ENCODE measurements around the gene ENG. TPM values are rescaled to one million over a fixed set of nuclear protein-coding genes. Genes with fewer than 3 reads are reported as not detected.

ENG gene
- total and polyA plus RNA-seq, 2 of the 8 experiments (the other 6 are each of a cell fraction or from before 2014, with no cell fraction given): 1.8 to 4.4 TPM

DNA sequence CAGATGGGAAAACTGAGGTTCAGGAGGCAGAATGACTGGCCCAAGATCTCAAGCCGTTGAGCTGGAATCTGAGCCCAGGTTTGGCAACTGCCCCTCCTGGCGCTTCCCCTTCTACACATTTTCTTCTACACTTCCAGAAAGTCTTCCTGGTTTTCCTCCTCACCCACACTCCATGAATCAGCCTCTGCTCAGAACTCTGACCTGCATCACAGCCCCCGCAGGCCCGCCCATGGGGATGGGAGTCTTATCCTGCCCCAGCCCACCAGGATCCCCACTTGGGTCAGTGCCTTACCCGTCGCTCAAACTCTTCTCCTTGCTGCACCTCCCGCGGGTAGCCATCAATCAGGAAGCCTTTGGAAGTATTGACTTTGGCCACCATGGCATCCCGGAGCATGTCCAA, 17.1 kb upstream of the ENG start:
- ChIA-PET POLR2A (ENCODE audit: partially characterized antibody) (interaction anchor here (0.7 to 2.1 kb wide), 3 partner anchors 27 to 45 kb away, joined by 3 to 5 read pairs (median 3); no protein-coding TSS in a partner anchor), CTCF (ENCODE audit: partially characterized antibody) (interaction anchor here (0.6 to 9.2 kb wide), 15 partner anchors 11 to 1083 kb away, joined by 3 to 116 read pairs (median 5); no protein-coding TSS in a partner anchor)
- no peak overlapping the region for H2AFZ ChIP-seq (ENCODE audit: low read length)
- H3K27me3 ChIP-seq (replicated peaks in 1 of 4; ENCODE audit: control insufficient read depth in 3 of 4, extremely low read depth in 1 of 4, insufficient read depth in 3 of 4, low read length in 3 of 4): no peaks in the 10 kb centered on the region
- no peak overlapping the region for H3K9ac ChIP-seq (replicated peaks in 1 of 4; ENCODE audit: extremely low read depth in 1 of 4, low read depth in 3 of 4, low read length in 3 of 4)
- H3K36me3 ChIP-seq (ENCODE audit: control insufficient read depth in 2 of 4, insufficient read depth in 4 of 4, low read length in 3 of 4): no peaks in the 10 kb centered on the region
- H3K4me1 ChIP-seq (replicated peaks in 1 of 4; ENCODE audit: control insufficient read depth in 3 of 4, insufficient read depth in 4 of 4, low read length in 3 of 4): peaks cover 0 to 8% (median 2%) of the 10 kb centered on the region in 4 experiments; a peak in 1 of 7 replicates
- no peak overlapping the region; the same call in 1 of the 2 replicates for H2BK5ac ChIP-seq (ENCODE audit: low read depth, low read length)
- no peak overlapping the region for H3K14ac ChIP-seq (ENCODE audit: insufficient read length)
- H3K23me2 ChIP-seq (ENCODE audit: low read depth, low read length): no peaks in the 10 kb centered on the region; the same call in 1 of the 2 replicates
- H3K56ac ChIP-seq (replicated peaks; ENCODE audit: insufficient read length, low read depth, low read length): no peak overlapping the region
- 88% methylated on average over 8 of the region's 9 CpGs; no CpG with 5 or more reads in 1 of the 2 experiments for WGBS, 2 experiments (ENCODE audit: extremely low coverage in 1 of 2, insufficient coverage in 1 of 2, insufficient read length in 1 of 2, insufficient replicate concordance in 2 of 2, low coverage in 1 of 2, low lambda C conversion rate in 2 of 2, missing lambda C conversion rate in 1 of 2)
- H4K5ac ChIP-seq (ENCODE audit: insufficient read length, low read depth, low read length): no peak overlapping the region
- no peaks in the 10 kb centered on the region for H3K9me3 ChIP-seq (ENCODE audit: insufficient read depth in 2 of 2, low read depth in 1 of 2, low read length in 1 of 2)
- H3K4me3 ChIP-seq (ENCODE audit: extremely low read depth in 1 of 4, insufficient read depth in 2 of 4, low read depth in 3 of 4, low read length in 4 of 4): no peak overlapping the region
- no peak overlapping the region for H4K8ac ChIP-seq (ENCODE audit: extremely low read depth, insufficient read depth, low read length)
- peaks cover 0 to 4% of the 10 kb centered on the region in 2 experiments for H4K20me1 ChIP-seq (replicated peaks in 1 of 2; ENCODE audit: control insufficient read depth in 1 of 2, insufficient read depth in 2 of 2, low read length in 2 of 2)
- H3K79me2 ChIP-seq (ENCODE audit: control insufficient read depth in 1 of 2, insufficient read depth in 2 of 2, low read length in 2 of 2): no peaks in the 10 kb centered on the region
- no peak overlapping the region for H3K4me2 ChIP-seq (ENCODE audit: insufficient read depth in 1 of 2, low read depth in 2 of 2, low read length in 2 of 2)
- no peaks in the 10 kb centered on the region for H3K79me1 ChIP-seq (ENCODE audit: low read depth, low read length)
- no peak overlapping the region for H2BK12ac ChIP-seq (ENCODE audit: low read depth, low read length)
- FAIRE-seq (no peak), DNase-seq (ENCODE audit: low read depth in 1 of 2, low spot score in 2 of 2) (no peak)
- H3K4ac ChIP-seq (replicated peaks; ENCODE audit: insufficient read length, low read depth, low read length): no peak overlapping the region
- H2BK20ac ChIP-seq (ENCODE audit: low read length): no peak overlapping the region
- no peak overlapping the region for H3K23ac ChIP-seq (ENCODE audit: insufficient read length)
- no peak overlapping the region for H2AK5ac ChIP-seq (ENCODE audit: low read depth, low read length)
- no peak for TF ChIP-seq SIN3A (conservative IDR thresholded peaks at IDR 0.05 in 1 of 2, IDR thresholded peaks at IDR 0.05 in 1 of 2; ENCODE audit: low read depth in 1 of 2, low read length in 2 of 2)
- TF ChIP-seq, protein P1, sequence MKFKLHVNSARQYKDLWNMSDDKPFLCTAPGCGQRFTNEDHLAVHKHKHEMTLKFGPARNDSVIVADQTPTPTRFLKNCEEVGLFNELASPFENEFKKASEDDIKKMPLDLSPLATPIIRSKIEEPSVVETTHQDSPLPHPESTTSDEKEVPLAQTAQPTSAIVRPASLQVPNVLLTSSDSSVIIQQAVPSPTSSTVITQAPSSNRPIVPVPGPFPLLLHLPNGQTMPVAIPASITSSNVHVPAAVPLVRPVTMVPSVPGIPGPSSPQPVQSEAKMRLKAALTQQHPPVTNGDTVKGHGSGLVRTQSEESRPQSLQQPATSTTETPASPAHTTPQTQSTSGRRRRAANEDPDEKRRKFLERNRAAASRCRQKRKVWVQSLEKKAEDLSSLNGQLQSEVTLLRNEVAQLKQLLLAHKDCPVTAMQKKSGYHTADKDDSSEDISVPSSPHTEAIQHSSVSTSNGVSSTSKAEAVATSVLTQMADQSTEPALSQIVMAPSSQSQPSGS (IDR thresholded peaks at IDR 0.05; ENCODE audit: low read length): no peak
- TF ChIP-seq RXRA (IDR thresholded peaks at IDR 0.05; ENCODE audit: insufficient read depth, low read depth, low read length): no peak
- no peak overlapping the region for H4K91ac ChIP-seq (replicated peaks; ENCODE audit: insufficient read length, low read length)
- H2BK15ac ChIP-seq (ENCODE audit: low read length): no peak overlapping the region
- no peak overlapping the region for H2BK120ac ChIP-seq (replicated peaks; ENCODE audit: low read depth, low read length)
- no peak overlapping the region for H3K18ac ChIP-seq (ENCODE audit: extremely low read depth, low read length)
- no peak overlapping the region for H3K27ac ChIP-seq (ENCODE audit: low read depth, low read length)
